Chondrocyte (in vitro differentiated cells): ENCODE results near the gene FLYWCH2. TPM values are rescaled to one million over a fixed set of nuclear protein-coding genes. Genes with fewer than 3 reads are reported as not detected.
A peak's percentile ranks its signal among the peaks of the same experiment; 100 is the strongest.
"Not testable (repeated sequence)": the region's sequence is repeated elsewhere in the genome, so short reads cannot be mapped to it uniquely, and the experiment has no call there.

Experiments
- DNase-seq: peaks from one replicate; pipeline ENCODE4 v3.0.0; 2021; ENCODE audit warnings: mixed read lengths, low spot score
- H3K27ac Mint-ChIP-seq: one replicate; pipeline ENCODE4 v1.8.0; 2021; ENCODE audit warnings: mild to moderate bottlenecking, moderate library complexity, mixed read lengths; ENCODE audit not compliant: unreplicated experiment
- H3K27me3 Mint-ChIP-seq: 2 replicates; pipeline ENCODE4 v1.8.0; 2021; ENCODE audit warnings: low read depth, mixed read lengths
- H3K36me3 Mint-ChIP-seq: 2 replicates; pipeline ENCODE4 v1.8.0; 2021; ENCODE audit warnings: low read depth, mixed read lengths
- H3K4me1 Mint-ChIP-seq: 2 replicates; pipeline ENCODE4 v1.8.0; 2021; ENCODE audit warnings: low read depth, mild to moderate bottlenecking, mixed read lengths
- H3K4me3 Mint-ChIP-seq: one replicate; pipeline ENCODE4 v1.8.0; 2021; ENCODE audit warnings: mild to moderate bottlenecking, moderate library complexity, mixed read lengths; ENCODE audit not compliant: unreplicated experiment
- H3K9me3 Mint-ChIP-seq: 2 replicates; pipeline ENCODE4 v1.8.0; 2021; ENCODE audit warnings: low read depth, mixed read lengths
- total RNA-seq: library from RNA; stranded (reverse); gene quantifications from 3 replicates; pipeline ENCODE4 v1.2.1, GENCODE V29; 2021
- TF ChIP-seq, protein P1 (sequence below): fragments of 200-600 bp; sonication (generic); IDR thresholded peaks from 2 replicates; pipeline ENCODE4 v1.5.0; 2021; ENCODE audit warnings: antibody characterized with exemption, mild to moderate bottlenecking, moderate library complexity

FLYWCH2 gene
- total RNA-seq, 1 donor from 2014 or later: 34.7 TPM

DNA sequence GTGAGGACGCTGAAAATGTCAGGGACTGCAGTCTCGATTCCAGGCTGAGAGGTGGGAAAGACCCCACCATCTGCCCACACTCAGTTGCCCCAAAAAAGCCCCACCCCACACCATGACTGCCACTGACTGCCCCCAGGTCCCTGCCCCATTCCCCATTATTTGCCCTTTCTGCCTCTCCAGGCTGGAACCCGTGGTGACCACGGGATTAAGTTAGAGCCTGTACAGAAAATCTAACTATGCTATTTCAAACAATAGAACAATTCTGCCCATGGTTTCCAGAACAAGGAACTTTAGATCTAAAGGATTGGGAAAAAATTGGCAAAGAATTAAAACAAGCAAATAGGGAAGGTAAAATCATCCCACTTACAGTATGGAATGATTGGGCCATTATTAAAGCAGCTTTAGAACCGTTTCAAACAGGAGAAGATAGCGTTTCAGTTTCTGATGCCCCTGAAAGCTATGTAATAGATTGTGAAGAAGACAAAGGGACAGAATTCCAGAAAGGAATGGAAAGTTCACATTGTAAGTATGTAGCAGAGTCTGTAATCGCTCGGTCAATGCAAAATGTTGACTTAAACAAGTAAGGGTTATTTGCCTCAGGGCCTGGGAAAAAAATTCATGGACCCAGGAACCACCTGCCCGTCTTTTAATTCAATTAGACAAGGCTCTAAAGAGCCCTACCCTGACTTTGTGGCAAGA is 43.1 kb downstream of the FLYWCH2 start:
- no peak for DNase-seq
- TF ChIP-seq, protein P1, sequence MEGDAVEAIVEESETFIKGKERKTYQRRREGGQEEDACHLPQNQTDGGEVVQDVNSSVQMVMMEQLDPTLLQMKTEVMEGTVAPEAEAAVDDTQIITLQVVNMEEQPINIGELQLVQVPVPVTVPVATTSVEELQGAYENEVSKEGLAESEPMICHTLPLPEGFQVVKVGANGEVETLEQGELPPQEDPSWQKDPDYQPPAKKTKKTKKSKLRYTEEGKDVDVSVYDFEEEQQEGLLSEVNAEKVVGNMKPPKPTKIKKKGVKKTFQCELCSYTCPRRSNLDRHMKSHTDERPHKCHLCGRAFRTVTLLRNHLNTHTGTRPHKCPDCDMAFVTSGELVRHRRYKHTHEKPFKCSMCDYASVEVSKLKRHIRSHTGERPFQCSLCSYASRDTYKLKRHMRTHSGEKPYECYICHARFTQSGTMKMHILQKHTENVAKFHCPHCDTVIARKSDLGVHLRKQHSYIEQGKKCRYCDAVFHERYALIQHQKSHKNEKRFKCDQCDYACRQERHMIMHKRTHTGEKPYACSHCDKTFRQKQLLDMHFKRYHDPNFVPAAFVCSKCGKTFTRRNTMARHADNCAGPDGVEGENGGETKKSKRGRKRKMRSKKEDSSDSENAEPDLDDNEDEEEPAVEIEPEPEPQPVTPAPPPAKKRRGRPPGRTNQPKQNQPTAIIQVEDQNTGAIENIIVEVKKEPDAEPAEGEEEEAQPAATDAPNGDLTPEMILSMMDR: no peak
- no peaks in the 10 kb centered on the region for H3K27me3 Mint-ChIP-seq
- H3K9me3 Mint-ChIP-seq: no peaks in the 10 kb centered on the region
- H3K36me3 Mint-ChIP-seq: peaks cover 10% of the 10 kb centered on the region
- peaks cover 4% of the 10 kb centered on the region for H3K4me1 Mint-ChIP-seq
- no peak overlapping the region for H3K27ac Mint-ChIP-seq
- no peak overlapping the region for H3K4me3 Mint-ChIP-seq

DNA sequence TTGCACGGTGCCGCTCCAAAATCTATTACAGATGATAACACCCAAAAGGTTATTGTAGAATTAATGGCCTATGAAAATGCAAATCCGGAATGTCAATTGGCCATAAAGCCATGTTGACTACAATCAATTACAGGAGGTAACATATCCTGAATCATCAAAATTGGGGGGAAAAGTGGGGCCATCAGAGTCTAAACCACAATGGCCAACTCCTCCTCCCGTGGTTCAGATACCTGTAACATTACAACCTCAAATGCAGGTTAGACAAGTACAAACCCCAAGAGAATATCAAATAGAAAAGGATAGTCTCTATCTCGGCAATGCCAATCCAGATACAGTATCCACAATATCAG is 43.6 kb downstream of the FLYWCH2 start:
- no peaks in the 10 kb centered on the region for H3K27me3 Mint-ChIP-seq
- no peak overlapping the region for H3K4me3 Mint-ChIP-seq
- no peak overlapping the region for H3K27ac Mint-ChIP-seq
- TF ChIP-seq, protein P1: no peak
- H3K4me1 Mint-ChIP-seq: peaks cover 4% of the 10 kb centered on the region
- H3K36me3 Mint-ChIP-seq: peaks cover 10% of the 10 kb centered on the region
- H3K9me3 Mint-ChIP-seq: no peaks in the 10 kb centered on the region
- no peak for DNase-seq

DNA sequence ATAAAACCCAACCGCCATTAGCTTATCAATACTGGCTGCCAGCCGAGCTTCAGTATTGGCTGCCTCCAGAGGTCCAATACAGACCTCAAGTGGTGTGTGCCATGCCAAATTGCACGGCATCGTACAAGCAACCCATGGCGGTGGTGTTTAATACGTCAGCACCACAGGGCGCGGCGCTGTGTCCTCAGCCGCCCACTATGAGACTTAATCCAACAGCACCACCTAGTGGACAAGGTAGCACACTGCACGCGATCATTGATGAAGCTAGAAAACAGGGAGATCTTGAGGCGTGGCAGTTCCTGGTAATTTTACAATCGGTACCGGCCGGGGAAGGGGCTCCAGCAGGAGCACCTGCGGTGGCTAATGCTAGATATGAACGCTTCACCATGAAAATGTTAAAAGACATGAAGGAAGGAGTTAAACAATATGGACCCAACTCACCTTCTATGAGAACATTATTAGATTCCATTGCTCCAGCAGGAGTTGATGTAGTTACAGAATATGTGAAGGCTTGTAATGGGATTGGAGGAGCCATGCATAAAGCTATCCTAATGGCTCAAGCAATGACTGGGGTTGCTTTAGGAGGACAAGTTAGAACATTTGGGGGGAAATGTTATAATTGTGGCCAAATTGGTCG is 44.1 kb downstream of the FLYWCH2 start:
- peaks cover 4% of the 10 kb centered on the region for H3K4me1 Mint-ChIP-seq
- peaks cover 7% of the 10 kb centered on the region for H3K36me3 Mint-ChIP-seq
- peak overlapping the region; percentile 3 for H3K27ac Mint-ChIP-seq
- H3K4me3 Mint-ChIP-seq: no peak overlapping the region
- TF ChIP-seq, protein P1: peak; percentile 98
- no peaks in the 10 kb centered on the region for H3K9me3 Mint-ChIP-seq
- no peaks in the 10 kb centered on the region for H3K27me3 Mint-ChIP-seq
- no peak for DNase-seq

DNA sequence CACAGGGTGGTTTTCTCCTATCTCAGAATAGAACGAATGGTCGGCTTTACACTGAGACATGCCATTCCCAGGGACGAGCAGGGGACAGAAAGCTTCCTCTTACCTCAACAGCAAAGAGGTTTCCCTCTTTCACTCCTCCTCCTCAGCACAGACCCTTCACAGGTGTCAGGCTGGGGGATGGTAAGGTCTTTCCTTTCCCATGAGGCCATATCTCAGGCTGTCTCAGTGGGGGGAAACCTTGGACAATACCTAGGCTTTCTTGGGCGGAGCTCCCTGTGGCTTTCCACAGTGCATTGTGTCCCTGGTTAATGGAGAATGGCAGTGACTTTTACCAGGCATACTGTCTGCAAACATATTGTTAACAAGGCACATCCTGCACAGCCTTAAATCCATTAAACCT is 45.1 kb downstream of the FLYWCH2 start:
- H3K4me1 Mint-ChIP-seq, H3K9me3 Mint-ChIP-seq, H3K36me3 Mint-ChIP-seq, DNase-seq, H3K27ac Mint-ChIP-seq, H3K27me3 Mint-ChIP-seq, H3K4me3 Mint-ChIP-seq: not testable (repeated sequence)

DNA sequence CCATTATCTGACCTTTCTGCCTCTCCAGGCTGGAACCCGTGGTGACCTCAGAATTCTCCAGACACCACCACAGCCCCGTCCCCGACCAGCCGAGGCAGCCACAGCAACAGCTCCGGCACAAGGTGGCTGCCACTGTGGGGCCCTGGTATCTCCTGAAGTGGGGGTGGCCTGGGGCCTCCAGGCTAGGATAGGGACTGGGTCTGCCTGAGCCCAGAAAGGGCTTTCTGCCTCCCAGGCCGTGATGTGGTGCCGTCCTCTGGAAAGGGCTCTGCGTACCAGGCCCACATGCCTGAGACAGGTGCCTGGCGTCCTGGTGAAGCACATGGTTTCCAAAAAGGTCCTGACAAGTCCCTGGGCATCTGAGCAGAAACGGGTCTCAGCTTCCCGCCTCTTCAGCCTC is 45.8 kb downstream of the FLYWCH2 start:
- H3K4me1 Mint-ChIP-seq: peaks cover 4% of the 10 kb centered on the region
- no peak for DNase-seq
- H3K27ac Mint-ChIP-seq: no peak overlapping the region
- H3K9me3 Mint-ChIP-seq: no peaks in the 10 kb centered on the region
- TF ChIP-seq, protein P1: no peak
- no peak overlapping the region for H3K4me3 Mint-ChIP-seq
- H3K27me3 Mint-ChIP-seq: no peaks in the 10 kb centered on the region
- peaks cover 4% of the 10 kb centered on the region for H3K36me3 Mint-ChIP-seq

DNA sequence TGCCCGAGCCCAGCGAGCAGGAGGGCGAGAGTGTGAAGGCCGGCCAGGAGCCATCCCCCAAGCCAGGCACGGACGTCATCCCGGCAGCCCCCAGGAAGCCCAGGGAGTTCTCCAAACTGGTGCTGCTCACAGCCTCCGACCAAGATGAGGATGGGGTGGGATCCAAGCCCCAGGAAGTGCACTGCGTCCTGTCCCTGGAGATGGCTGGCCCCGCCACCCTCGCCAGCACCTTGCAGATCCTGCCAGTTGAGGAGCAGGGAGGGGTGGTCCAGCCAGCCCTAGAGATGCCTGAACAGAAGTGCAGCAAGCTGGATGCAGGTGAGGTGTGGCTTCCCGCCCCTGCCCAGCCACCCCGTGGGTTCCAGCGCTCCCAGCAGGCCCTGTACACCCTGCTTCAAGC is 46.7 kb downstream of the FLYWCH2 start:
- H3K27ac Mint-ChIP-seq: no peak overlapping the region
- H3K4me1 Mint-ChIP-seq: peaks cover 4% of the 10 kb centered on the region
- no peaks in the 10 kb centered on the region for H3K9me3 Mint-ChIP-seq
- TF ChIP-seq, protein P1: no peak
- H3K4me3 Mint-ChIP-seq: no peak overlapping the region
- DNase-seq: no peak
- no peaks in the 10 kb centered on the region for H3K27me3 Mint-ChIP-seq
- peaks cover 11% of the 10 kb centered on the region for H3K36me3 Mint-ChIP-seq
